ENCODE results near the gene DAB1.

Gene DAB1

GRCh38 chr1:57311006-57311405 is 112.9 kb downstream of the DAB1 start:
- DNase-seq = no peak

DNA sequence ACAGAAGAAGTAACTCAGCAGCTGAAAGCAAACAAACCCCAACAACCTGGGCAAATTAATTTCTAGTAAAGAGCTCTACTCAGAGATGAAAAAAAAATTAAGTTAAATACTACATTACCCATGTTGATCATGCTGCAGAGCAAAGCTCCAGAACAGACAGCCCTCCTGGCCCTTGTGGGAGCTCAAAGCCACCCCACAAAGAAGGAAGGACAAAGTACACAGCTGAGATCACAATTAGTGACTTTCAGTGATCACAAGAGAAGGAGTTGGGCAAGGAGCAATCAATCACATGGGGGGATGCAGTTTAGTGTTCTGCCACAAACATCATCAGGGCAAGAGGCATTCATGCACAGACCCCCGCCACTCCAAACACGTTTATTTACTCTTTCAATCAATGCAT is 114.2 kb downstream of the DAB1 start:
- DNase-seq = no peak

DNA sequence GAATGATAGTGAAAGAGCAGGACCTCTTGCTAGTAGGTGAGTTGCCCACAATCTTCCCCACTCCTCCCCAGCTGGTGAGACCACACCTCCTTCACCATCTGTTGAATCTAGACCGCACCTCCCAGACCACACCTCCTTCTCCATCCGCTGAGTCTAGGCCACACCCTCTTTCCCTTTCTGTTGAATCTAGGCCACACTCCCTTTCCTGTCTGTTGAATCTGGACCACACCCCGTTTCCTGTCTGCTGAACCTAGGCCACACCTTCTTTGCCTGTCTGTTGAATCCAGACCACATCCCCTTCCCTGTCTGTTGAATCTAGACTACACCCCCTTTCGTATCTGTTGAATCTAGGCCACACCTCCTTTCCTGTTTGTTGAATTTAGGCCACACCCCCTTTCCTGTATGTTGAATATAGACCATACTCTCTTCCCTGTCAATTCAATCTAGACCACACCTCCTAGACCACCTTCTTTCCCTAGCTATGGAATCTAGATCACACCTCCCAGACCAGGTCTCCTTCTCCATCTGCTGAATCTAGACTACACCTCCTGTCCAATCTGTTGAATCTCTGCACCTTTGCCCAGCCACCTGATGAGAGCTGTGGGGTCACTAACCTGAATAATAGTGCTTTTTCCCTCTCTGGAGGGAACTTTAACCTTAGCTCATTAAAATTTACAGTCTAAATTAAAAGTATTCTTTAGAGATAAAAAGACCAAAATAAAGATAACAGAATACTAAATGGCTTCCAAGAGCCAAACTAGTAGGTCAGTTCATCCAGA is 116.3 kb downstream of the DAB1 start:
- DNase-seq = peak; percentile 83

- no peak for DNase-seq
These were observed 119.3 kb downstream of the DAB1 start for GRCh38 chr1:57304591-57304990.

DNA sequence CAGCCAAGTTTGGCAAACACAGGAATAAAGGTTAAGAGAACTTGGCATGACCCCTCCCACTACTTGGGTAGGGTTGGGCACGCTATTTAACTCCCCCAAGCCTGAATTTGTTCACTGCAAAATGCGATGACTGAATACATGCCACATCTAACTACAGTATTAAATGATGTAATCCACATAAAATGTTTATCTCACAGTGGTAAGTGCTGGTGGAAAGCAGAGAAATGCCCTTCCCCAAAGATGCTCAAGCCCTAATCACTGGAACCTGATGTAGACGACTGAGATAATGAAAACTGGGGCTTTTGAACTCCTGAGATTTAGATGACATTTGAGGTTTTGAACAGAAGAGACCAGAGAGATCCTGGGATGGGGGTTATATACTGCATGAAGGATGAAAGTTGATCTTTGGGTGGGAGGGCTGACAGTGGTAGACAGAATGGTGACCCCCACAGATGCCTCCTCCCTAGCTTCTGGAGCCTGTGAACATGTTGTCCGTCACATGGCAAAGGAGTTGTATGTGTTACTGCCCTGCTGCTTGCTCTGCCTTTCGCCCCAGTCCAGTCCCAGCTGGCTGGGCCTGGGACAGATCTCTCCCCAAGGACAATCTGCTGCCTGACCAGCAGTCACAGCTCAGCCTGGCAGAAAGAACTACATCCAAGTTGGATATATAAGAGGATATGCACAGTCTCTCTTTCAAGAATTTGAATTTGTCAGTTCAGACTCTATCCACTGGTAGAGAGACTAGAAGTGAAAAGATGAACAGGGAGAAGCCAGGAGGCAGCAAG is 120.9 kb downstream of the DAB1 start:
- no peak for DNase-seq

GRCh38 chr1:57300186-57300585 is 123.7 kb downstream of the DAB1 start:
- DNase-seq = no peak

DNA sequence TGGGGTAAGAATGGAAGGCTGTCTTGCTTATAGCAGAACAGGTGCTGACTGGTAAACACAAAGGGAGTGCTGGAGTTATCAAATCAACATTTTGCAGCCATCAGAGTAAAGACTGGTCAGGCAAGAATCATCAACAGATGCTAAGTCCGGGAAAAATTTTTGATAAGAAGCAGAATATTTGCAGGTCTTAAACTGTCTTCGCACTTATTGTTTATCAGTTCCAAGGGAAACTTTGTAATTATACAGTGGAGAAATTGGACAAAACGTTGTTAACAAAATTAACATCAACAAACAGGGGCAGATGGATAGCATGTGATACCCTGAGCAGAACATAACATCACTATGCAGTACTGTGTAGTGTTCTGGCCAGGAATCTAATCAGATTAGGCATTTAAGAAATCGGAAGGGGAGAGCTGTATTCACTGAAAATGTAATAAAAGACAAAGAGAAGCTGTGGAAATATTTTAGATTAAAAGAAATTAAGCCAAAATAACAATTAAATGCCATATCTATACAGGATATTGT is 127.1 kb downstream of the DAB1 start:
- DNase-seq = no peak

GRCh38 chr1:57295326-57295725 is 128.5 kb downstream of the DAB1 start:
- no peak for DNase-seq

GRCh38 chr1:57294177-57294576 is 129.7 kb downstream of the DAB1 start:
- no peak for DNase-seq

- DNase-seq = peak; percentile 2
These were observed 130.6 kb downstream of the DAB1 start for GRCh38 chr1:57293214-57293613.

- DNase-seq = no peak
These were observed 134.1 kb downstream of the DAB1 start for GRCh38 chr1:57289781-57290180.

- DNase-seq = no peak
These were observed 137.9 kb downstream of the DAB1 start for GRCh38 chr1:57285992-57286391.

- DNase-seq = no peak
These were observed 141.4 kb downstream of the DAB1 start for GRCh38 chr1:57282411-57282810.

DNA sequence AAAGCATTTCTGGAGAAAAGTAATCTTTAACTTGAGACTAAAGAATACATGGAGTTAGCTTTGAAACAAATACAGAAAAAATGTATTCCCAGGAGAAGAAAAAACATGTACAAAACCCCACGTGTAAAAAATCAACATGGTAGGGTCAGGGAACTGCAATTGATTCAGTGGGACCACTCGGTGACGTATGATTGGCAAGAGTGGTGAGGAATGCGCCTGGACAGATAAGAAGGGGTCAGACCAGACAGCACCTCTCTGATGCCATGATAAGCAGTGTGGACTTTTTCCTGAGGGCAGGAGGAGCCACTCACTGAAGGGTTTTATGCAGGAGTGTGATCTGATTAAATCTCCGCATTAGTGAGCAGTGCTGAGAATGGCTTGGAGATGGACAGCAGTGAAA is 142.5 kb downstream of the DAB1 start:
- no peak for DNase-seq

DNA sequence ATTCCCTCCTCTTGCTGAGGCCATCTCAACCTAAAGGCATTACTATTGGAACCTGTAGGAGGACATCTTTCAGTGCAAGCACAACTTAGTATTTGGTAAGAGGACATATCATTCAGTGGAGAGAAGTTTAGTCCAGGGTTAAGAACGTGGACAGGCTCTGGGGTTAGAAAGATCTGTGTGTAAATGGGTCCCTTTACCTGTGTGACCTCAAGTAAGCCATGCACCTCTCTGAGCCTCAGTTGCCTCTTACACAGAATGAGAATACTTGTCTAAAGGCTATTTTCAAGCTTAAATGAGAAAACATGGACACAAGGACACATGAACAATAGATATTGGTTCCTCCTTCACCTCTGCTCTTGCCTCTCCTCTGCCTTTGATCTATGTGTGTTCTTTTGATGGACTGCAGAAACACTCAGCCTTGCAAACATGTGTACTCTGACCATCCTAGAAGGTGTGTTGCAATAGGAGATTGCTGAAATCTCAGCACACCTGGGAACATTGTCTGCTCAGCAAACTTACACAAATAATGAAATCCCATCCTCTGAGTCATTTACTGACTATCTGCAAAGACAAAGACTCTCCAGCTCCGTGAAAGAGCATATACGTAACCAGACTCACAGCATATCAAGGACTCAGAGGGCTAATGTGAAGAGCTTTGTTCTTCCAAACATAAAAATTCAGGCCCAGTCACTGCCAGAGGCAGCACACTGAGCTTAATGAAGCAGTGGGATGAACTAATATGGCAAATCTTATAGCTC is 143.8 kb downstream of the DAB1 start:
- no peak for DNase-seq

GRCh38 chr1:57278558-57278957 is 145.3 kb downstream of the DAB1 start:
- no peak for DNase-seq

DNA sequence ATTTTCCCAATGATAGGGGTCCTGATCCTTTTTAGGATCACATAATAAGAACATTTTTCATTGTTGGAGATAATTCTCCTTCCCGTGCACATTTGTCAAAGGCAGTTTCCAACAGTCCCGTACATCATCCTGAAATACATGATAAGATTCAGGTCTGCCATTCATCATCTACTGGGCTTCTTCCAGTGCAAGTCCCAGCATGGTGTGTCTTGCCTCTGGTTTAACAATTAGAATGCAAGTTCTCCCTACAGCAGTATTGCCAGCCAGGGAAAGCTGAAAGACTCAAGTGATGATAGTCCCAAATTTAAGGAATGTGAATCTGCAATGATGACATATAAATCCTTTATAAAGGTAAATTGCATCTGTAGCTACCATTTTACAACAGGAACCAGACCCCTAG is 146.2 kb downstream of the DAB1 start:
- no peak for DNase-seq

- no peak for DNase-seq
These were observed 146.9 kb downstream of the DAB1 start for GRCh38 chr1:57276918-57277317.

GRCh38 chr1:57272601-57273000 is 151.3 kb downstream of the DAB1 start:
- no peak for DNase-seq

GRCh38 chr1:57272150-57272549 is 151.7 kb downstream of the DAB1 start:
- no peak for DNase-seq

- DNase-seq = no peak
These were observed 152.7 kb downstream of the DAB1 start for GRCh38 chr1:57270927-57271698.

DNA sequence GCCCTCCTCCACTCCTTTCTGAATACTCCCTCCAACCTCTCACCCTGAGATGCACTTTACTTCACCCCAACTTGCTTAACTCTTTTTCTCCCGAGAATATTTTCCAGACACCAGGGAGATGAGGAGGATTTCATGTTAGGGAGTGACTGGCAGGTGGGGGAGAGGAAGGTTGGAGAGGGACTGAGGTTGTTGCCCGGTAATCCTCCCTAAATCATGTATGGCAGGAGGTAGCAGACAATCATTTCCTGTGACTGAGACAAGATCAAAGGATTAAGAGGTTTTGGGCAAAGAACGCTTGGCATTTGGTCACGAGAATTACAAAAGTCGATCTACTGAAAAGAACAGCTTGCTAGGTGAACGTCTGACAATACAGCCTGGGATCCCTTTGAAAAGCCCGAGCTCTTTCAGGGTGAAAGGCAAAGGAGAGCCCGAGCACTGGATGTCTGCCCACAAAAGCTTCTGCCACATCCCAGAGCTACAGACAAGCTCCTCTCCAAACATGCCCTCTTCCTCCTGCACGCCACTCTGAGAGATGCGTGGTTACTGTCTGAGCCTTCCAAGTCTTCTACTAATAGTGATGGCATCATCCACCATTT is 154.1 kb downstream of the DAB1 start:
- DNase-seq = no peak

Measured in hematopoietic multipotent progenitor cell treated with erythropoietin and hydrocortisone succinate and interleukin-3 and kit ligand, for 6 days (in vitro differentiated cells).